ENCODE measurements around the gene RAPGEF4.

GRCh38 chr2:173056705-173057364 lies 321.2 kb downstream of the RAPGEF4 start:
- TF ChIP-seq EZH2 (IDR thresholded peaks at IDR 0.05) = no peak
- TF ChIP-seq POLR2AphosphoS5 (IDR thresholded peaks at IDR 0.05; ENCODE audit: borderline replicate concordance, low read depth, low read length) = no peak

All from SK-N-MC (cell line).